Keratinocyte (primary cell): ENCODE measurements around the gene ARID1B.

Source experiments
- CTCF ChIP-seq, 3 experiments: IDR thresholded peaks in 1 of 3; conservative IDR thresholded peaks in 1 of 3; optimal IDR thresholded peaks in 1 of 3; 2 replicates in 2 of 3; 3 replicates in 1 of 3; pipeline versions ENCODE3 to v1.5.1; 2011; ENCODE audit warnings: low read length in 3 of 3, mild to moderate bottlenecking in 3 of 3, moderate library complexity in 2 of 3, control low read depth in 1 of 3, inconsistent platforms in 1 of 3; ENCODE audit not compliant: insufficient read depth in 2 of 3; ENCODE audit errors: extremely low read depth in 1 of 3
- EZH2 ChIP-seq: IDR thresholded peaks from one replicate; pipeline ENCODE4 v1.6.1; 2012; ENCODE audit warnings: inconsistent platforms, mild to moderate bottlenecking, low read length, moderate library complexity

- TF ChIP-seq EZH2 (no peak), CTCF (optimal IDR thresholded peaks at IDR 0.05 in 1 of 3, IDR thresholded peaks at IDR 0.05 in 1 of 3, conservative IDR thresholded peaks at IDR 0.05 in 1 of 3; ENCODE audit: extremely low read depth in 1 of 3, insufficient read depth in 2 of 3, low read length in 3 of 3) (no peak)
These were observed 289.8 kb downstream of the ARID1B start for GRCh38 chr6:157066781-157067491.
